ENCODE data around the gene KLHL13.

The KLHL13 gene

DNA sequence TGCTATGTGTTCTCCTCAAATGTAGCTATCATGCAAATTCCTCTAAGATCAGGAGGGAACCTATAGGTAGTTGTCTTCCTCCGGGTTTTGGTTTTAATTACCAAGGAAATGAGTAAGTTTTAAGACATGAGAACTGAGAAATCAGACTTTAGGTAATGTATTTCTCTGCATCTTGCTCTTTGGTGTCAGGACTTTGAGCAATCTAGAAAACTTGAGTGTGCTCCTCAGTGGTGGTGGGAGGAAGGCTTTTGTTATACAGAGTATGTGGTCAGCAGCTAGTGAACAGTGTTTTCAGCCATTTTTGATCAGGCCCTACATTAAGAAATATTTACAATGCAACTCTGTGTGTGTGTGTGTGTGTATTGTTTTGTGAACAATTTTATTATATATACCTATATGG is 224.1 kb downstream of the KLHL13 start:
- DNase-seq = no peak
- H3K9me3 Mint-ChIP-seq = peaks cover 24% of the 10 kb centered on the region
- H3K27me3 Mint-ChIP-seq (ENCODE audit: low read depth, poor library complexity) = peaks cover 3% of the 10 kb centered on the region
- no peak overlapping the region for H3K27ac Mint-ChIP-seq
- no peak overlapping the region for H3K4me3 Mint-ChIP-seq
- H3K4me1 Mint-ChIP-seq = no peaks in the 10 kb centered on the region
- no peaks in the 10 kb centered on the region for H3K36me3 Mint-ChIP-seq (ENCODE audit: low read depth)
- TF ChIP-seq, protein P1, sequence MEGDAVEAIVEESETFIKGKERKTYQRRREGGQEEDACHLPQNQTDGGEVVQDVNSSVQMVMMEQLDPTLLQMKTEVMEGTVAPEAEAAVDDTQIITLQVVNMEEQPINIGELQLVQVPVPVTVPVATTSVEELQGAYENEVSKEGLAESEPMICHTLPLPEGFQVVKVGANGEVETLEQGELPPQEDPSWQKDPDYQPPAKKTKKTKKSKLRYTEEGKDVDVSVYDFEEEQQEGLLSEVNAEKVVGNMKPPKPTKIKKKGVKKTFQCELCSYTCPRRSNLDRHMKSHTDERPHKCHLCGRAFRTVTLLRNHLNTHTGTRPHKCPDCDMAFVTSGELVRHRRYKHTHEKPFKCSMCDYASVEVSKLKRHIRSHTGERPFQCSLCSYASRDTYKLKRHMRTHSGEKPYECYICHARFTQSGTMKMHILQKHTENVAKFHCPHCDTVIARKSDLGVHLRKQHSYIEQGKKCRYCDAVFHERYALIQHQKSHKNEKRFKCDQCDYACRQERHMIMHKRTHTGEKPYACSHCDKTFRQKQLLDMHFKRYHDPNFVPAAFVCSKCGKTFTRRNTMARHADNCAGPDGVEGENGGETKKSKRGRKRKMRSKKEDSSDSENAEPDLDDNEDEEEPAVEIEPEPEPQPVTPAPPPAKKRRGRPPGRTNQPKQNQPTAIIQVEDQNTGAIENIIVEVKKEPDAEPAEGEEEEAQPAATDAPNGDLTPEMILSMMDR (IDR thresholded peaks at IDR 0.05) = no peak

DNA sequence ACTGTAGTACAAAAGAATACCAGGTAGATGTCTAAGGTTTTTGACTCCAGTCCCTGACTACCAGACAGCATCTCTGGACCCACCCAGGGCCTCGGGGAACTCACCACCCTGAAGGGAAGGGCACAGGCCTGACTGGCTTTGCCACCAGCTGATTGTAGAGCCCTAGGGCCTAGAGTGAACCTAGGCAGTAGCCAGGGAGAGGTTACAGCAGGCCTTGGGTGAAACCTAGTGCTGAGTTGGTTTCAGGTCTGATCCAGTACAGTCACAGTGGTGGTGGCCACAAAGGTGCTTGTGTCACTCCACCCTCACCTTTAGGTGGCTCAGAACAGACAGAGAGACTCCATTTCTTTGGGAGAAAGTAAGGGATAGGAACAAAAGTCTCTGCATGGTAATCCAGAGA is 244.8 kb downstream of the KLHL13 start:
- no peak for DNase-seq
- TF ChIP-seq, protein P1 (IDR thresholded peaks at IDR 0.05) = no peak
- Mint-ChIP-seq H3K36me3 (ENCODE audit: low read depth) (no peaks in the 10 kb centered on the region), H3K4me1 (no peaks in the 10 kb centered on the region), H3K4me3 (no peak overlapping the region), H3K27ac (no peak overlapping the region), H3K27me3 (ENCODE audit: low read depth, poor library complexity) (peaks cover 6% of the 10 kb centered on the region), H3K9me3 (peaks cover 37% of the 10 kb centered on the region)

DNA sequence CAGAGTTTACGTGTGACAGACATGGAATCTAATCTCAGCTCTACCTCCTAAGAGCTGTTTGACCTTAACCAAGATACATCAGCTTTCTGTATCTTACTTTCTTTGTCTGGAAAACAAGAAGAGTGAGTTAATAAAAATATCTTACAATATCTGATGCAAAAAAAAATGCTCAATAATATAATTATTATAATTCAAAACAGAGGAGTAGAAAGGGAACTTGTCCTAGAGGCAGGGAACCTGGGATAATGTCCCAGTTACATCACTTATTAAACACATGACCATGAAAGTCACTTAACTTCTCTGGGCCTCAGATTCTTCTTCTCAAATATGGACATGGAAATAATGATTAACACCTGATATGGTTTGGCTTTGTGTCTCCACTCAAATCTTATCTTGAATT is 256.1 kb downstream of the KLHL13 start:
- TF ChIP-seq, protein P1 (IDR thresholded peaks at IDR 0.05) = no peak
- no peak overlapping the region for H3K27ac Mint-ChIP-seq
- H3K36me3 Mint-ChIP-seq (ENCODE audit: low read depth) = no peaks in the 10 kb centered on the region

DNA sequence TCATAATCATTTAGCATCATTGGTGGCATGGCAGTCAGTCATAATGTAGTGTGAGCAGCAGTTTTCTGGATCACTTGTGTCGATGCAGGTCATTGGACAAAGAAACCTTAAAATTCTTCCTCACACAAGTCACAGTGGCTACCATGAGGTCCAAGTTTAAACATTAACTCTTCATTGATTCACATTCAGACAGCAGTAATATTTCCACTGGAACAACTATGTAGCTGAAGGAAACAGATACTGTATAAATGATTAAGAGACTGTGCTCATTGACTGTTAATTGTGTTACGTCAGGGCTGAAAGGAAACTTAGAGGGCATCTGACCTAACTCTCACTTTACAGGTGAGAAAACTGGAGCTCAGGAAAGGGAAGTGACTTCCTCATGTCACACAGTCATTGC is 261.8 kb downstream of the KLHL13 start:
- Mint-ChIP-seq H3K36me3 (ENCODE audit: low read depth) (no peaks in the 10 kb centered on the region), H3K27ac (no peak overlapping the region), H3K27me3 (ENCODE audit: low read depth, poor library complexity) (no peaks in the 10 kb centered on the region), H3K4me3 (no peak overlapping the region), H3K9me3 (peaks cover 14% of the 10 kb centered on the region), H3K4me1 (no peaks in the 10 kb centered on the region)
- TF ChIP-seq, protein P1 (IDR thresholded peaks at IDR 0.05) = no peak
- no peak for DNase-seq

More for the DNA sequence above, 256.1 kb downstream of the KLHL13 start:
- DNase-seq = no peak
- Mint-ChIP-seq H3K4me1 (no peaks in the 10 kb centered on the region), H3K9me3 (peaks cover 17% of the 10 kb centered on the region), H3K27me3 (ENCODE audit: low read depth, poor library complexity) (no peaks in the 10 kb centered on the region), H3K4me3 (no peak overlapping the region)

DNA sequence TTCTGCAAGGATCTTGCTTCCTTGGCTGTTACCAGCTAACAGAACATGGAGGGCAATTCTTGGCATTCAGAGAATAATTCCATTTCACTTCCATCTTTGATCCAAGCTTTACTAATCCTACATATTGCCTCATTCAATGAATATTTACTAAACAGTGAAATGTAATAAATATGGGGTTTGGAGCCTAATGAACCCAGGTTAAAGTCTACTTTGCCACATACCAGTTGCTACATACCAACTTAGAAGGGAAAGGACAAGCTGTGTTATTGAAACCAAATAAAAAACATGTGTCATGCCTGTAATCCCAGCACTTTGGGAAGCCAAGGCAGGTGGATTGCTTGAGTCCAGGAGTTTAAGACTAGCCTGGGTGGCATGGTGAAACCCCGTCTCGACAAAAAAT is 265.6 kb downstream of the KLHL13 start:
- H3K36me3 Mint-ChIP-seq (ENCODE audit: low read depth) = no peaks in the 10 kb centered on the region
- no peak overlapping the region for H3K27ac Mint-ChIP-seq
- peaks cover 11% of the 10 kb centered on the region for H3K9me3 Mint-ChIP-seq
- DNase-seq = no peak
- H3K4me1 Mint-ChIP-seq = no peaks in the 10 kb centered on the region
- no peaks in the 10 kb centered on the region for H3K27me3 Mint-ChIP-seq (ENCODE audit: low read depth, poor library complexity)
- H3K4me3 Mint-ChIP-seq = no peak overlapping the region
- TF ChIP-seq, protein P1 (IDR thresholded peaks at IDR 0.05) = no peak

Measured in nephron progenitor cell (in vitro differentiated cells).